BLaER1 treated with 17β-estradiol and CSF1 and Interleukin-3, amounts not matched to agents 10 nM and 100 nM (cell line): Measurements from ENCODE around the gene FOXN3.

Source experiments
- H3K27ac ChIP-seq, 11 experiments: shearing (Covaris generic); formaldehyde crosslinking; 2 replicates each; pipeline ENCODE4 v1.8.1; 2022
- H3K27me3 ChIP-seq, 11 experiments: shearing (Covaris generic); formaldehyde crosslinking; 2 replicates each; pipeline ENCODE4 v1.8.1; 2022
- H3K36me3 ChIP-seq, 11 experiments: shearing (Covaris generic); formaldehyde crosslinking; 2 replicates each; pipeline ENCODE4 v1.8.1; 2022
- H3K4me1 ChIP-seq, 10 experiments: shearing (Covaris generic); formaldehyde crosslinking; 2 replicates each; pipeline ENCODE4 v1.8.1; 2022
- H3K4me2 ChIP-seq, 11 experiments: shearing (Covaris generic); formaldehyde crosslinking; 2 replicates each; pipeline ENCODE4 v1.8.1; 2022
- H3K4me3 ChIP-seq, 10 experiments: shearing (Covaris generic); formaldehyde crosslinking; 2 replicates each; pipeline ENCODE4 v1.8.1; 2022
- H3K9ac ChIP-seq, 11 experiments: shearing (Covaris generic); formaldehyde crosslinking; 2 replicates each; pipeline ENCODE4 v1.8.1; 2022
- H3K9me3 ChIP-seq, 11 experiments: shearing (Covaris generic); formaldehyde crosslinking; replicated peaks in 1 of 11; 2 replicates each; pipeline ENCODE4 v1.8.1; 2022
- H4K20me1 ChIP-seq, 11 experiments: shearing (Covaris generic); formaldehyde crosslinking; 2 replicates each; pipeline ENCODE4 v1.8.1; 2022
- Cebpa-rat ChIP-seq, 11 experiments: shearing (Covaris generic); IDR thresholded peaks; 2 replicates each; pipeline ENCODE4 v1.8.1; 2022

The FOXN3 gene

GRCh38 chr14:89226801-89227495 lies 190.1 kb downstream of the FOXN3 start:
- Histone ChIP-seq H3K36me3 (peaks cover 10 to 48% (median 37%) of the 10 kb centered on the region in 11 experiments; a peak in 20 of 22 replicates), H3K4me2 (no peak overlapping the region), H4K20me1 (peaks cover 0 to 73% (median 3%) of the 10 kb centered on the region in 11 experiments; a peak in 9 of 22 replicates)

GRCh38 chr14:89225607-89226006 lies 191.4 kb downstream of the FOXN3 start:
- Histone ChIP-seq H3K4me1 (peaks cover 11 to 22% (median 15%) of the 10 kb centered on the region in 10 experiments; a peak in 18 of 20 replicates), H3K27ac (no peak overlapping the region), H3K4me2 (no peak overlapping the region), H3K36me3 (peaks cover 9 to 38% (median 32%) of the 10 kb centered on the region in 11 experiments; a peak in 20 of 22 replicates), H4K20me1 (peaks cover 0 to 74% (median 7%) of the 10 kb centered on the region in 11 experiments; a peak in 10 of 22 replicates), H3K9me3 (peaks cover 0 to 12% (median 0%) of the 10 kb centered on the region in 11 experiments; a peak in 1 of 22 replicates), H3K9ac (no peak overlapping the region), H3K4me3 (no peak overlapping the region), H3K27me3 (no peaks in the 10 kb centered on the region)
- TF ChIP-seq Cebpa-rat (IDR thresholded peaks at IDR 0.05) = no peak

More at GRCh38 chr14:89226801-89227495, 190.1 kb downstream of the FOXN3 start:
- H3K27me3 ChIP-seq = no peaks in the 10 kb centered on the region
- no peak overlapping the region for H3K27ac ChIP-seq
- H3K9me3 ChIP-seq = peaks cover 0 to 15% (median 0%) of the 10 kb centered on the region in 11 experiments; a peak in 1 of 22 replicates
- no peak overlapping the region for H3K9ac ChIP-seq
- TF ChIP-seq Cebpa-rat (IDR thresholded peaks at IDR 0.05) = no peak
- no peak overlapping the region for H3K4me3 ChIP-seq
- H3K4me1 ChIP-seq = peaks cover 0 to 9% (median 3%) of the 10 kb centered on the region in 10 experiments; a peak in 10 of 20 replicates

GRCh38 chr14:89221109-89221810 lies 195.8 kb downstream of the FOXN3 start:
- peak overlapping the region in 6 of 11 experiments; percentile 2 to 54 (median 16); a peak in 7 of 22 replicates for H3K4me2 ChIP-seq
- peaks cover 13 to 24% (median 20%) of the 10 kb centered on the region in 10 experiments; a peak in 19 of 20 replicates for H3K4me1 ChIP-seq
- no peak overlapping the region for H3K9ac ChIP-seq
- H3K27ac ChIP-seq = peak overlapping the region in 3 of 11 experiments; percentile 27 to 39 (median 37); a peak in 7 of 22 replicates
- H3K9me3 ChIP-seq = peaks cover 6 to 22% (median 14%) of the 10 kb centered on the region in 11 experiments; a peak in 18 of 22 replicates
- H3K36me3 ChIP-seq = peaks cover 29 to 59% (median 42%) of the 10 kb centered on the region in 11 experiments
- H3K4me3 ChIP-seq = no peak overlapping the region
- TF ChIP-seq Cebpa-rat (IDR thresholded peaks at IDR 0.05) = no peak
- H3K27me3 ChIP-seq = no peaks in the 10 kb centered on the region
- H4K20me1 ChIP-seq = peaks cover 0 to 42% (median 4%) of the 10 kb centered on the region in 11 experiments; a peak in 7 of 22 replicates

GRCh38 chr14:89219051-89219450 lies 198.0 kb downstream of the FOXN3 start:
- TF ChIP-seq Cebpa-rat (IDR thresholded peaks at IDR 0.05) = no peak

GRCh38 chr14:89217891-89218290 lies 199.1 kb downstream of the FOXN3 start:
- H3K4me2 ChIP-seq = no peak overlapping the region
- no peak for TF ChIP-seq Cebpa-rat (IDR thresholded peaks at IDR 0.05)
- no peaks in the 10 kb centered on the region for H3K27me3 ChIP-seq
- H3K27ac ChIP-seq = no peak overlapping the region
- H3K4me3 ChIP-seq = no peak overlapping the region
- peaks cover 33 to 84% (median 55%) of the 10 kb centered on the region in 11 experiments for H3K36me3 ChIP-seq
- peaks cover 6 to 22% (median 14%) of the 10 kb centered on the region in 11 experiments; a peak in 18 of 22 replicates for H3K9me3 ChIP-seq
- peaks cover 0 to 50% (median 0%) of the 10 kb centered on the region in 11 experiments; a peak in 6 of 22 replicates for H4K20me1 ChIP-seq
- H3K9ac ChIP-seq = no peak overlapping the region
- H3K4me1 ChIP-seq = peaks cover 10 to 33% (median 22%) of the 10 kb centered on the region in 10 experiments; a peak in 19 of 20 replicates

More at GRCh38 chr14:89219051-89219450, 198.0 kb downstream of the FOXN3 start:
- Histone ChIP-seq H3K27ac (no peak overlapping the region), H3K4me2 (peak overlapping the region in 3 of 11 experiments; percentile 13 to 23 (median 17); a peak in 3 of 22 replicates), H4K20me1 (peaks cover 0 to 53% (median 4%) of the 10 kb centered on the region in 11 experiments; a peak in 7 of 22 replicates), H3K9ac (no peak overlapping the region), H3K36me3 (peaks cover 34 to 81% (median 55%) of the 10 kb centered on the region in 11 experiments), H3K4me3 (no peak overlapping the region), H3K27me3 (no peaks in the 10 kb centered on the region), H3K9me3 (peaks cover 6 to 22% (median 14%) of the 10 kb centered on the region in 11 experiments; a peak in 18 of 22 replicates), H3K4me1 (peaks cover 10 to 33% (median 22%) of the 10 kb centered on the region in 10 experiments; a peak in 19 of 20 replicates)

- H4K20me1 ChIP-seq = peaks cover 0 to 53% (median 0%) of the 10 kb centered on the region in 11 experiments; a peak in 5 of 22 replicates
- H3K27ac ChIP-seq = no peak overlapping the region
- peaks cover 0 to 19% (median 5%) of the 10 kb centered on the region in 10 experiments; a peak in 10 of 20 replicates for H3K4me1 ChIP-seq
- peaks cover 6 to 21% (median 14%) of the 10 kb centered on the region in 11 experiments; a peak in 18 of 22 replicates for H3K9me3 ChIP-seq
- H3K4me3 ChIP-seq = no peak overlapping the region
- H3K4me2 ChIP-seq = no peak overlapping the region
- no peak for TF ChIP-seq Cebpa-rat (IDR thresholded peaks at IDR 0.05)
- peaks cover 35 to 95% (median 61%) of the 10 kb centered on the region in 11 experiments for H3K36me3 ChIP-seq
- H3K9ac ChIP-seq = no peak overlapping the region
- H3K27me3 ChIP-seq = no peaks in the 10 kb centered on the region
These were observed 201.5 kb downstream of the FOXN3 start for GRCh38 chr14:89215531-89215930.

GRCh38 chr14:89215114-89215513 lies 201.9 kb downstream of the FOXN3 start:
- H3K9me3 ChIP-seq = peaks cover 6 to 17% (median 13%) of the 10 kb centered on the region in 11 experiments; a peak in 18 of 22 replicates
- H3K9ac ChIP-seq = no peak overlapping the region
- no peak overlapping the region for H3K27ac ChIP-seq
- peaks cover 0 to 19% (median 5%) of the 10 kb centered on the region in 10 experiments; a peak in 10 of 20 replicates for H3K4me1 ChIP-seq
- H3K36me3 ChIP-seq = peaks cover 32 to 94% (median 61%) of the 10 kb centered on the region in 11 experiments
- H4K20me1 ChIP-seq = peaks cover 0 to 55% (median 0%) of the 10 kb centered on the region in 11 experiments; a peak in 4 of 22 replicates
- H3K4me3 ChIP-seq = no peak overlapping the region
- H3K27me3 ChIP-seq = no peaks in the 10 kb centered on the region
- TF ChIP-seq Cebpa-rat (IDR thresholded peaks at IDR 0.05) = no peak
- no peak overlapping the region for H3K4me2 ChIP-seq

GRCh38 chr14:89214221-89214965 lies 202.6 kb downstream of the FOXN3 start:
- Histone ChIP-seq H3K9me3 (peaks cover 5 to 13% (median 6%) of the 10 kb centered on the region in 11 experiments; a peak in 18 of 22 replicates), H3K27ac (no peak overlapping the region), H3K9ac (no peak overlapping the region), H3K27me3 (no peaks in the 10 kb centered on the region), H3K4me1 (peaks cover 1 to 16% (median 3%) of the 10 kb centered on the region in 10 experiments; a peak in 18 of 20 replicates), H4K20me1 (peaks cover 0 to 62% (median 0%) of the 10 kb centered on the region in 11 experiments; a peak in 3 of 22 replicates), H3K4me2 (no peak overlapping the region), H3K4me3 (no peak overlapping the region), H3K36me3 (peaks cover 24 to 91% (median 57%) of the 10 kb centered on the region in 11 experiments)
- TF ChIP-seq Cebpa-rat (IDR thresholded peaks at IDR 0.05) = no peak
